Type B pancreatic cell (in vitro differentiated cells): Measurements from ENCODE around the gene KIF26B. TPM values are rescaled to one million over a fixed set of nuclear protein-coding genes. Genes with fewer than 3 reads are reported as not detected.

Experiments used
- DNase-seq: peaks from one replicate; pipeline ENCODE4 v3.0.0; 2021; ENCODE audit warnings: mixed read lengths; ENCODE audit not compliant: unreplicated experiment; ENCODE audit errors: extremely low spot score
- H3K27ac Mint-ChIP-seq: 2 replicates; pipeline ENCODE4 v1.8.0; 2021; ENCODE audit warnings: mild to moderate bottlenecking, mixed read lengths
- H3K27me3 Mint-ChIP-seq: 2 replicates; pipeline ENCODE4 v1.8.0; 2021; ENCODE audit warnings: mixed read lengths
- H3K36me3 Mint-ChIP-seq: 2 replicates; pipeline ENCODE4 v1.8.0; 2021; ENCODE audit warnings: mixed read lengths
- H3K4me1 Mint-ChIP-seq: one replicate; pipeline ENCODE4 v1.8.0; 2021; ENCODE audit warnings: mixed read lengths; ENCODE audit not compliant: unreplicated experiment
- H3K4me3 Mint-ChIP-seq: 2 replicates; pipeline ENCODE4 v1.8.0; 2021; ENCODE audit warnings: mild to moderate bottlenecking, mixed read lengths
- H3K9me3 Mint-ChIP-seq: 2 replicates; pipeline ENCODE4 v1.8.0; 2021; ENCODE audit warnings: mixed read lengths
- total RNA-seq: library from RNA; stranded (reverse); gene quantifications from 2 replicates; pipeline ENCODE4 v1.2.1, GENCODE V29; 2021; ENCODE audit warnings: low replicate concordance
- TF ChIP-seq, protein P1 (sequence below): fragments of 200-600 bp; sonication (generic); conservative IDR thresholded peaks from 2 replicates; pipeline ENCODE4 v1.5.0; 2021; ENCODE audit warnings: antibody characterized with exemption, mild to moderate bottlenecking

Gene KIF26B
- total RNA-seq, 1 donor from 2014 or later, result 22.1 TPM

DNA sequence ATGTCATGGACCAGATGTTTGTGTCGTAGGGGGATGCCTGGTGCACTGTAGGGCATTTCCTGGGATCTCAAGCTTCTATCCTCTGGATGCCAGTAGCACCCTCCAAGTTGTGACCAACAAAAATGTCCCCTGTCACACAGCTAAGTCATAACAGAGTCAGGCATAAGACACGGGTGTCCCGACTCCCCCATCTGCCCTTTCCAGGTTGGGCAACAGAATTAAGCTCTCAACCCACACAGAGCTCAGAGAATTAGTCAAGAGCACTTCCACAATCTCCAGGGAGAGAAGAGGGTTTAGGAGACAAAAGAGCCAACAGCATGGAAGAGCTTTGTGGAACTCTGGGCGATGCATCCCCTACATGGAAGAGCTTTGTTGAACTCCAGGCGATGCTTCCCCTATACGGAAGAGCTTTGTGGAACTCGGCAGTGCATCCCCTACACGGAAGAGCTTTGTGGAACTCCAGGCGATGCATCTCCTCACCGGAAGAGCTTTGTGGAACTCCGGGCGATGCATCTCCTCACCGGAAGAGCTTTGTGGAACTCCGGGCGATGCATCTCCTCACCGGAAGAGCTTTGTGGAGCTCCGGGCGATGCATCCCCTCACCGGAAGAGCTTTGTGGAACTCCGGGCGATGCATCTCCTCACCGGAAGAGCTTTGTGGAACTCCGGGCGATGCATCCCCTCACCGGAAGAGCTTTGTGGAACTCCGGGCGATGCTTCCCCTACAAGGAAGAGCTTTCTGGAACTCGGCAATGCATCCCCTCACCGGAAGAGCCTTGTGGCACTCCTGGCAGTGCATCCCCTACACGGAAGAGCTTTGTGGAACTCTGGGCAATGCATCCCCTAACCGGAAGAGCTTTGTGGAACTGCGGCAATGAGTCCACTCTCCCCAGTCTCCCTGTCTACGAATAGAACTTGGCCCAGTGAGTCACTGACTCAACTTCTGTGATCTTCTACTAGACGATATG lies 422.7 kb downstream of the KIF26B start:
- Mint-ChIP-seq H3K9me3 (peaks cover 4% of the 10 kb centered on the region), H3K27ac (no peak overlapping the region), H3K27me3 (peaks cover 23% of the 10 kb centered on the region), H3K36me3 (peaks cover 4% of the 10 kb centered on the region), H3K4me3 (no peak overlapping the region), H3K4me1 (peaks cover 27% of the 10 kb centered on the region)
- DNase-seq, result no peak
- TF ChIP-seq, protein P1, sequence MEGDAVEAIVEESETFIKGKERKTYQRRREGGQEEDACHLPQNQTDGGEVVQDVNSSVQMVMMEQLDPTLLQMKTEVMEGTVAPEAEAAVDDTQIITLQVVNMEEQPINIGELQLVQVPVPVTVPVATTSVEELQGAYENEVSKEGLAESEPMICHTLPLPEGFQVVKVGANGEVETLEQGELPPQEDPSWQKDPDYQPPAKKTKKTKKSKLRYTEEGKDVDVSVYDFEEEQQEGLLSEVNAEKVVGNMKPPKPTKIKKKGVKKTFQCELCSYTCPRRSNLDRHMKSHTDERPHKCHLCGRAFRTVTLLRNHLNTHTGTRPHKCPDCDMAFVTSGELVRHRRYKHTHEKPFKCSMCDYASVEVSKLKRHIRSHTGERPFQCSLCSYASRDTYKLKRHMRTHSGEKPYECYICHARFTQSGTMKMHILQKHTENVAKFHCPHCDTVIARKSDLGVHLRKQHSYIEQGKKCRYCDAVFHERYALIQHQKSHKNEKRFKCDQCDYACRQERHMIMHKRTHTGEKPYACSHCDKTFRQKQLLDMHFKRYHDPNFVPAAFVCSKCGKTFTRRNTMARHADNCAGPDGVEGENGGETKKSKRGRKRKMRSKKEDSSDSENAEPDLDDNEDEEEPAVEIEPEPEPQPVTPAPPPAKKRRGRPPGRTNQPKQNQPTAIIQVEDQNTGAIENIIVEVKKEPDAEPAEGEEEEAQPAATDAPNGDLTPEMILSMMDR, result no peak

DNA sequence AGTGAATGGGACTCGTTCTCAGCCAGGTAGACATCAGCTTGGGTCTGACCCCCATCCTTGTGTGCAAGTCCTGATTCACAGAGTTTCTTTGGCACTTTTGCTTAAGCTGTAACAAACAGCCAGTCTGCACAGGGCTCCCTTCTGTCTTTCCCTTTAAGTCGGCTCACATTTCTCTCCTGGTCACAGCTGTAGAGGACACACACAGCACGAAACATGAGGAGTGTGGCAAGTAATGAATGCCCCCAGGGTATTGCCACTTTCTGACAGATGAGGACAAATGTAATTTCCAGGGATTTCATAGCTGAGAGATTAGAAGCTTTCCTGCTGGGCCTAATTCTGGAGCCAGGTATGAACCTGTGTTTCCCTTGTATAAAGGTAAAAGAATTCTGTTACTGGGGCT lies 423.5 kb downstream of the KIF26B start:
- H3K27ac Mint-ChIP-seq, result no peak overlapping the region
- H3K4me1 Mint-ChIP-seq, result peaks cover 31% of the 10 kb centered on the region
- TF ChIP-seq, protein P1, result no peak

DNA sequence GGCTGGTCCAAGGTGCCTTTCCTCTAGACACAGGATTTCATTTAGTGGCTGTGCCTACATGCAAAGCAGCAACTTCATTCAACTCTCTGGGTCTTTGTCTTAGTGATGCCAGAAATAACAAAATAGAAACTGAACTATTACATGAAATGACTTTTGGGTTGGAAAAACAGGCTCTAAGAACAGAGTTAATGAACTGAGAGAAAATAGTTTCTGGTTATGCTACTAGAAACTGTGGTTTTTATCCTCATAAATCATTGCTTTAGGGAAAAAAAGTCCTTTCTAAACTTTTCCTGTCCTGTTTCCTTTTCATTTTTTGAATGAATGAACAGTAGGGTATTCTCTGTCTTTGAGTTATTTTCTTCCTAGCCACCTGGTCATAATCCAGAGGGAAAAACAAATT lies 424.0 kb downstream of the KIF26B start:
- no peak overlapping the region for H3K4me3 Mint-ChIP-seq
- no peak overlapping the region for H3K27ac Mint-ChIP-seq
- H3K27me3 Mint-ChIP-seq, result peaks cover 23% of the 10 kb centered on the region
- no peak for DNase-seq
- peaks cover under 1% of the 10 kb centered on the region for H3K9me3 Mint-ChIP-seq
- peaks cover 30% of the 10 kb centered on the region for H3K4me1 Mint-ChIP-seq
- TF ChIP-seq, protein P1, result no peak
- peaks cover under 1% of the 10 kb centered on the region for H3K36me3 Mint-ChIP-seq

More for the DNA sequence above, 423.5 kb downstream of the KIF26B start:
- Mint-ChIP-seq H3K36me3 (peaks cover 4% of the 10 kb centered on the region), H3K27me3 (peaks cover 23% of the 10 kb centered on the region), H3K4me3 (no peak overlapping the region), H3K9me3 (peaks cover 4% of the 10 kb centered on the region)
- no peak for DNase-seq

DNA sequence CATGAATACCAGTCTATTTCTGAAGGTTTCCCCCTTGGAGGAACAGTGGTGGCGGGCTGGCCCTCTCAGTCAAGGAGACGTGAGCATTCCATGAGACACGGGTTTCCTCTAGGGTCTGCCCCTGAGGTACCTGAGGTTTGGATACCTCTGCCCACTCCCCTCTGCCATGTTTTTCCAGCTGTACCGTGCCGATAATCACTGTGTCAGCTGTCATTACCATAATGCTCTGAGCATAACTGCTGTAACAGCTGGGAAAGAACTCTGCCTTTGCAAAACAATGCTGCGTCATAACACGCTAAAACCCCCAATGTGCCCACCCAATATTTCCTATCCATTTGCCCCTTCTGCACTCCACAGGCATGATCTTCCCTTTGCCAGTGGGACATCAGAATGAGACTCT lies 425.1 kb downstream of the KIF26B start:
- H3K9me3 Mint-ChIP-seq, result no peaks in the 10 kb centered on the region
- no peak for DNase-seq
- TF ChIP-seq, protein P1, result no peak
- H3K27ac Mint-ChIP-seq, result peak overlapping the region; percentile 55
- no peaks in the 10 kb centered on the region for H3K36me3 Mint-ChIP-seq
- peaks cover 29% of the 10 kb centered on the region for H3K4me1 Mint-ChIP-seq
- H3K4me3 Mint-ChIP-seq, result no peak overlapping the region
- H3K27me3 Mint-ChIP-seq, result peaks cover 23% of the 10 kb centered on the region

DNA sequence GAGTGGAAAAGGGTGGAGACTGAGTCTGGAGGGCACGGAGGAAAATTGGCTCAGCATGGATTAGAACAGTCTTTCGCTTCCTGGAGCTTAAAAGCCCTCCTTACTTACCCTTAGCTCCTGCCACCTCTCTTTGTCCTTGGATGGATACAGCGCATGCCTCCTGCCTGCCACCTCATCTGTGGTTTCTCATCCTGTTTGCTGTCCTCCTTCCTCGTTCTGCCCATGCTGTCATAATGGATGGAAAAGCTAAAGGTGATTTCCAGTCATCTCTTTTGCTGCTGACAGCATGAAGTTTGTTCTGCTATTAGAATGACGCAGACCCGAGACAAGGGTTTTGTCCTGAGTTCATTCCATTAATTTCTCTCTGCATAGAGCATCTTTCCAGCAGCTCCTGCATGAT lies 425.9 kb downstream of the KIF26B start:
- peaks cover 36% of the 10 kb centered on the region for H3K4me1 Mint-ChIP-seq
- H3K27me3 Mint-ChIP-seq, result peaks cover 23% of the 10 kb centered on the region
- H3K9me3 Mint-ChIP-seq, result no peaks in the 10 kb centered on the region
- no peak overlapping the region for H3K4me3 Mint-ChIP-seq
- TF ChIP-seq, protein P1, result no peak
- H3K36me3 Mint-ChIP-seq, result no peaks in the 10 kb centered on the region
- no peak overlapping the region for H3K27ac Mint-ChIP-seq
- DNase-seq, result no peak
